ENCODE data around the gene PHOX2A.
A peak's percentile ranks its signal among the peaks of the same experiment; 100 is the strongest.

GRCh38 chr11:72223615-72224563 is 20.1 kb downstream of the PHOX2A start:
- TF ChIP-seq POLR2A (IDR thresholded peaks at IDR 0.05; ENCODE audit: low read depth, low read length): no peak
- TF ChIP-seq POLR2AphosphoS5 (IDR thresholded peaks at IDR 0.05; ENCODE audit: low read depth, low read length): no peak
- peak; percentile 27; the same call in 1 of the 2 replicates for TF ChIP-seq TAF1 (IDR thresholded peaks at IDR 0.05; ENCODE audit: low read depth, low read length)
- no peak for TF ChIP-seq SPI1 (IDR thresholded peaks at IDR 0.05; ENCODE audit: low read depth, low read length)
- no peak for TF ChIP-seq PAX5 (IDR thresholded peaks at IDR 0.05; ENCODE audit: insufficient read depth, low read length, severe bottlenecking)
- TF ChIP-seq POU2F2 (IDR thresholded peaks at IDR 0.05; ENCODE audit: low read depth, low read length): no peak

Measured in GM12891 (cell line).